ENCODE results near the gene SEPTIN3.

Gene SEPTIN3

GRCh38 chr22:42007922-42008321 lies 38.7 kb downstream of the SEPTIN3 start:
- in situ Hi-C loops (cut with MboI; ENCODE audit: low sequenced_read_pairs), result no loop called here

GRCh38 chr22:42010778-42011177 lies 41.5 kb downstream of the SEPTIN3 start:
- in situ Hi-C loops (cut with MboI; ENCODE audit: low sequenced_read_pairs), result no loop called here

GRCh38 chr22:42013385-42013784 lies 44.1 kb downstream of the SEPTIN3 start:
- in situ Hi-C loops (cut with MboI; ENCODE audit: low sequenced_read_pairs), result no loop called here

GRCh38 chr22:42016111-42016510 lies 46.9 kb downstream of the SEPTIN3 start:
- in situ Hi-C loops (cut with MboI; ENCODE audit: low sequenced_read_pairs), result no loop called here

- in situ Hi-C loops (cut with MboI; ENCODE audit: low sequenced_read_pairs), result no loop called here
Measured at GRCh38 chr22:42018224-42018623, 49.0 kb downstream of the SEPTIN3 start.

All from HL-60/S4 (cell line).